Measurements from ENCODE around the gene VCX. TPM values are rescaled to one million over a fixed set of nuclear protein-coding genes. Genes with fewer than 3 reads are reported as not detected.

The VCX gene
- total and polyA plus RNA-seq, 2 experiments from 2014 or later = not detected

Other genes with a start within 250 kb of the VCX start
- 56.2 and 58.5 TPM in 2 replicates for gene PNPLA4, start 84.2 kb downstream of the VCX start, total RNA-seq
- 70.4 and 72.6 TPM in 2 replicates for gene PNPLA4, start 84.2 kb downstream of the VCX start, polyA plus RNA-seq